AG10803 (cell line): ENCODE data around the gene PCDH9.
"Not testable (repeated sequence)": the region's sequence is repeated elsewhere in the genome, so short reads cannot be mapped to it uniquely, and the experiment has no call there.

Experiments used
- DNase-seq: peaks from one replicate; pipeline ENCODE4 v3.0.0; 2010; ENCODE audit warnings: low read depth
- H3K4me3 ChIP-seq: 2 replicates; pipeline ENCODE4 v1.5.1; 2011; ENCODE audit warnings: mild to moderate bottlenecking, low read length, control low read depth
- CTCF ChIP-seq: conservative IDR thresholded peaks from 2 replicates; pipeline ENCODE4 v1.5.1; 2011; ENCODE audit warnings: mild to moderate bottlenecking, low read length, control low read depth, inconsistent platforms

The PCDH9 gene

DNA sequence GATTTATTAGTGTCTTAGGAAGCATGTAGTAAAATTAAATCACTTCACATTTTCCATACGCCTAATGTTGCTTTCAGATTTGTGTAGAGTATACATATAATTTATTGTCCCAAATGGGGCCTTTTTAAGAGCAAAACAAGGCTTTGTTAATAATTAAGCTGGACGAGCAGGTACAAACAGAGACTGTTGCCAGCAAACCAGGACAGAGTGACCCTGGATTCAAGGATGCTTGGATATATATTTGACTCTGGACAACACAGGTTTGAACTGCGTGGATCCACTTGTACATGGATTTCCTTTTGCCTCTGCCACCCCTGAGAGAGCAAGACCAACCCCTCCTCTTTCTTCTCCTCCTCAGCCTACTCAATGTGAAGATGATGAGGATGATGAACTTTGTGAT, 454.9 kb downstream of the PCDH9 start:
- TF ChIP-seq CTCF, result no peak

GRCh38 chr13:66774046-66774445, 456.1 kb downstream of the PCDH9 start:
- DNase-seq, result no peak
- TF ChIP-seq CTCF, result no peak
- no peak overlapping the region for H3K4me3 ChIP-seq

More for the DNA sequence above, 454.9 kb downstream of the PCDH9 start:
- H3K4me3 ChIP-seq, result no peak overlapping the region
- no peak for DNase-seq

GRCh38 chr13:66765559-66765958, 464.6 kb downstream of the PCDH9 start:
- no peak for DNase-seq
- no peak overlapping the region for H3K4me3 ChIP-seq
- TF ChIP-seq CTCF, result no peak

DNA sequence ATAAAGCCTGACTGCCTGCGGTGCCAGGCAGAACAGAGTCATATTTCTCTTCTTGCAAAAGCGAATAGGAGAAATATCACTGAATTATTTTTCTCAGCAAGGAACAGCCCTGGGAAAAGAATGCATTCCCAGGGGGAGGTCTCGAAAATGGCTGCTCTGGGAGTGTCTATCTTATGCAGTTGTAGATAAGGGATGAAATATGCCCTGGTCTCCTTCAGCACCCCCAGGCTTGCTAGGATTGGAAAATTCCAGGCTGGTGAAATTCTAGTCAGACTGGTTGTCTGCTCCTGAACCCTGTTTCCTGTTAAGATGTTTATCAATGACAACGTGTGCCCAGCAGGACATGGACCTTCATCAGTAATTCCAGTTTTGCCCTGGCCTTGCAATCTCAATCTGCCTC, 469.5 kb downstream of the PCDH9 start:
- not testable (repeated sequence) for H3K4me3 ChIP-seq, DNase-seq

- no peak overlapping the region for H3K4me3 ChIP-seq
- no peak for DNase-seq
- no peak for TF ChIP-seq CTCF
Measured at GRCh38 chr13:66759919-66760318, 470.2 kb downstream of the PCDH9 start.

GRCh38 chr13:66751691-66752090, 478.4 kb downstream of the PCDH9 start:
- no peak overlapping the region for H3K4me3 ChIP-seq
- DNase-seq, result no peak
- no peak for TF ChIP-seq CTCF

DNA sequence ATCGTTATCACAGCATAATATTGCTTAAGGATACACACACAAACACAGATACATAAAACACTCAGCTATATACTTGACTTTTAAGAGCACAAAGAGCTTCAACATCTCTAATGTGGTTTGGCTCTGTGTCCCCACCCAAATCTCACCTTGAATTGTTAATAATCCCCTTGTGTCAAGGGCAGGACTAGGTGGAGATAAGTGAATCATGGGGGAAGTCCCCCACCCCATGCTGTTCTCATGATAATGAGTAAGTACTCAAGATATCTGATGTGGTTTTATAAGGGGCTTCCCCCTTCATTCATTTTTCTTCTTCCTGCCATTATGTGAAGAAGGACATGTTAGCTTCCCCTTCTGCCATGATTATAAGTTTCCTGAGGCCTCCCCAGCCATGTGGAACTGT, 481.4 kb downstream of the PCDH9 start:
- no peak overlapping the region for H3K4me3 ChIP-seq
- TF ChIP-seq CTCF, result no peak
- DNase-seq, result no peak

DNA sequence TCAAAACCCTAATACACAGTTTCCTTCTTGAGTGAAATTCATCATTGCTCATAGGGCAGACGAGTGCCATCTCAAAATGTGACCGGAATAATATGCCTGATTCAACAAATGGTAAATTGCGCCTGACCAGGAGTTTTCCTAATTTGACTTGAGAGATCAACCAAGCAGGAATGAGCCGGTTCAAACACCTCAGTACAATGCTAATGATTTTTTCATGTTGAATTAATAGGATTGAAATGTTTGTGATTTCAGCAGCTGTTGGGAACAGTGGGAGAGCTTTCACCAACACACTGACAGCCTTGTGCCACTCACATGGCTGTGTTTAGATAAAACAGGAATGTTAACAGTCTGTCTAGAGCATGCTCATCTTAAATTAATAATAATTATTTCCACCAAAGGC, 484.8 kb downstream of the PCDH9 start:
- TF ChIP-seq CTCF, result no peak
- no peak overlapping the region for H3K4me3 ChIP-seq
- DNase-seq, result no peak
